Chondrocyte (in vitro differentiated cells): Measurements from ENCODE around the gene RIC3. TPM values are rescaled to one million over a fixed set of nuclear protein-coding genes. Genes with fewer than 3 reads are reported as not detected.

Source experiments
- DNase-seq: peaks from one replicate; pipeline ENCODE4 v3.0.0; 2021; ENCODE audit warnings: mixed read lengths, low spot score
- H3K27ac Mint-ChIP-seq: one replicate; pipeline ENCODE4 v1.8.0; 2021; ENCODE audit warnings: mild to moderate bottlenecking, moderate library complexity, mixed read lengths; ENCODE audit not compliant: unreplicated experiment
- H3K27me3 Mint-ChIP-seq: 2 replicates; pipeline ENCODE4 v1.8.0; 2021; ENCODE audit warnings: low read depth, mixed read lengths
- H3K36me3 Mint-ChIP-seq: 2 replicates; pipeline ENCODE4 v1.8.0; 2021; ENCODE audit warnings: low read depth, mixed read lengths
- H3K4me1 Mint-ChIP-seq: 2 replicates; pipeline ENCODE4 v1.8.0; 2021; ENCODE audit warnings: low read depth, mild to moderate bottlenecking, mixed read lengths
- H3K4me3 Mint-ChIP-seq: one replicate; pipeline ENCODE4 v1.8.0; 2021; ENCODE audit warnings: mild to moderate bottlenecking, moderate library complexity, mixed read lengths; ENCODE audit not compliant: unreplicated experiment
- H3K9me3 Mint-ChIP-seq: 2 replicates; pipeline ENCODE4 v1.8.0; 2021; ENCODE audit warnings: low read depth, mixed read lengths
- CTCF ChIP-seq: fragments of 200-600 bp; sonication (generic); IDR thresholded peaks from 2 replicates; pipeline ENCODE4 v1.5.0; 2021; ENCODE audit warnings: antibody characterized with exemption, mild to moderate bottlenecking, moderate library complexity
- total RNA-seq: library from RNA; stranded (reverse); gene quantifications from 3 replicates; pipeline ENCODE4 v1.2.1, GENCODE V29; 2021

Gene RIC3
- total RNA-seq, 1 donor from 2014 or later: 0.12 TPM

- no peak overlapping the region for H3K4me3 Mint-ChIP-seq
- H3K36me3 Mint-ChIP-seq: peaks cover 5% of the 10 kb centered on the region
- H3K27ac Mint-ChIP-seq: no peak overlapping the region
- no peak for TF ChIP-seq CTCF
- H3K4me1 Mint-ChIP-seq: peaks cover 17% of the 10 kb centered on the region
- H3K9me3 Mint-ChIP-seq: peaks cover 12% of the 10 kb centered on the region
- DNase-seq: no peak
- H3K27me3 Mint-ChIP-seq: peaks cover 2% of the 10 kb centered on the region
These were observed 58.4 kb downstream of the RIC3 start for GRCh38 chr11:8110396-8110795.

GRCh38 chr11:8109675-8110074, 59.1 kb downstream of the RIC3 start:
- no peak for DNase-seq

GRCh38 chr11:8108421-8108820, 60.4 kb downstream of the RIC3 start:
- Mint-ChIP-seq H3K27me3 (no peaks in the 10 kb centered on the region), H3K4me3 (no peak overlapping the region), H3K36me3 (peaks cover 5% of the 10 kb centered on the region), H3K27ac (no peak overlapping the region), H3K9me3 (no peaks in the 10 kb centered on the region), H3K4me1 (peaks cover 17% of the 10 kb centered on the region)
- DNase-seq: no peak
- TF ChIP-seq CTCF: no peak

More at GRCh38 chr11:8109675-8110074, 59.1 kb downstream of the RIC3 start:
- Mint-ChIP-seq H3K4me1 (peaks cover 17% of the 10 kb centered on the region), H3K4me3 (no peak overlapping the region), H3K27ac (no peak overlapping the region), H3K36me3 (peaks cover 5% of the 10 kb centered on the region), H3K9me3 (peaks cover 7% of the 10 kb centered on the region), H3K27me3 (no peaks in the 10 kb centered on the region)
- no peak for TF ChIP-seq CTCF

- Mint-ChIP-seq H3K4me3 (no peak overlapping the region), H3K27ac (no peak overlapping the region), H3K4me1 (peaks cover 17% of the 10 kb centered on the region), H3K9me3 (no peaks in the 10 kb centered on the region), H3K36me3 (peaks cover 5% of the 10 kb centered on the region), H3K27me3 (no peaks in the 10 kb centered on the region)
- no peak for TF ChIP-seq CTCF
- DNase-seq: no peak
These were observed 61.2 kb downstream of the RIC3 start for GRCh38 chr11:8107642-8108041.

GRCh38 chr11:8106679-8107078, 62.1 kb downstream of the RIC3 start:
- Mint-ChIP-seq H3K4me1 (peaks cover 16% of the 10 kb centered on the region), H3K9me3 (no peaks in the 10 kb centered on the region), H3K36me3 (peaks cover 5% of the 10 kb centered on the region), H3K27me3 (no peaks in the 10 kb centered on the region), H3K4me3 (no peak overlapping the region), H3K27ac (no peak overlapping the region)
- DNase-seq: no peak
- no peak for TF ChIP-seq CTCF
